ENCODE data around the gene PEX11G.

PEX11G gene

DNA sequence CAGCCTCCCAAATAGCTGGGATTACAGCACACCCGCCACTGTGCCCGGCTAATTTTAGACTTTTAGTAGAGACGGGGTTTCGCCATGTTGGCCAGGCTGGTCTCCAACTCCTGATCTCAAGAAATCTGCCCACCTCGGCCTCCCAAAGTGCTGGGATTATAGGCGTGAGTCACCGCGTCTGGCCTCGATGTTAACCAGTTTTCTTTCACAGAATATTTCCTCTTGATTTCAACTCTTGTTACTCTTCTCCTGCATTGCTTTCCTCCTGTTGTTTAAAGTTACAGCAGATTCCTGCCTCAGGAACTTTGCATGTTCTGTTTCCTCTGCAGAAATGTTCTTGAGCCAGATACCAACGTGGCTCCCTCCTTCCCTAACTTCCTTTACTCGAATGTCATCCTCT, 3.7 kb upstream of the PEX11G start:
- no peak for DNase-seq

DNA sequence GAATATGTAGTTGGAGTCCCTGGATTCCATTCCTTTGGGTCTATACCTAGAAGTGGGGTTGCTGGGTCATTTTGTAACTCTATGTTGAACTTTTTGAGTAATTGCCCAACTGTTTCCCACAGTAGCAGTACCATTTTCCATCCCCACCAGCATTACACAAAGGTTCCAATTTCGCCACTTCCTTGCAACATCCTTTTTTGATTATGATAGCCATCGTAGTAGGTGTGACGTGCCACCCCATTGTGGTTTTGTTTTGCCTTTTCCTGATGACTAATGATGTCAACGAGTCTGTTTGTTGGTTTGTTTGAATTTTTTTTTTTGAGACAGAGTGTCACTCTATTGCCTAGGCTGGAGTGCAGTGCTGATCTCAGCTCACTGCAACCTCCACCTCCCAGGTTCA, 3.3 kb upstream of the PEX11G start:
- peak; percentile 45 for DNase-seq

DNA sequence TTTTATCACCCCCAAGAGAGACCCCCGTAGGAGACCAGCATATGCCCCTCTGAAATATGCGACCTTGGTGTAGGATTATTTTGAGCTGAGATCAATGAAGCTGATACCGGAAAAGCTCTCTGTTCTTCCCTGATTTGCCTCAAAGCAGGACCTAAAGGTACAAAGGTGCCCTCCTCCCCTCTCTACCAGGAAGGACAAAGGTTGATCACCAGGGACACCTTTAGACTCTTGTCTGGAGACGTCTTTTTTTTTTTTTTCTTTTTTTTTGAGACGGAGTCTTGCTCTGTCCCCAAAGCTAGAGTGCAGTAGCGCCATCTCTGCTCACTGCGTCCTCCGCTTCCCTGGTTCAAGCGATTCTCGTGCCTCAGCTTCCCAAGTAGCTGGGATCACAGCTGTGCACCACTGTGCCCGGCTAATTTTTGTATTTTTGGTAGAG, 792 bp upstream of the PEX11G start:
- DNase-seq: no peak

DNA sequence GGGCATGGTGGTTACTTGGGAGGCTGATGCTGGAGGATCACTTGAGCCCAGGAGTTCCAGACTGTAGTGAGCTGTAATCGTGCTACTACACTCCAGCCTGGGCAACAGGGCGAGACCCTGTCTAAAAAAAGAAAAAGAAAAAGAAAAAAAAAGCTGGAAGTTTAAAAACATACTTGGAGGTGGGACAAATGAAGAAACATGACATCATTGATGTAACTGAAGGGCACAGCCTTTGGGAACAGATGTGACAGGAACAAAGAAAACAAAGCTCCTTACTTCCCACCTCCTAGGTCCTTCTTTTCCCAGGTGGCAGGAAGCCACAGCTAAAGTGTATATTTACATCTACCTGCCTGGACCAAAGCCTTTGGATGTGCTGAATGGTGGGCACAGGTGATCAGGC, 1.9 kb downstream of the PEX11G start:
- DNase-seq: no peak

DNA sequence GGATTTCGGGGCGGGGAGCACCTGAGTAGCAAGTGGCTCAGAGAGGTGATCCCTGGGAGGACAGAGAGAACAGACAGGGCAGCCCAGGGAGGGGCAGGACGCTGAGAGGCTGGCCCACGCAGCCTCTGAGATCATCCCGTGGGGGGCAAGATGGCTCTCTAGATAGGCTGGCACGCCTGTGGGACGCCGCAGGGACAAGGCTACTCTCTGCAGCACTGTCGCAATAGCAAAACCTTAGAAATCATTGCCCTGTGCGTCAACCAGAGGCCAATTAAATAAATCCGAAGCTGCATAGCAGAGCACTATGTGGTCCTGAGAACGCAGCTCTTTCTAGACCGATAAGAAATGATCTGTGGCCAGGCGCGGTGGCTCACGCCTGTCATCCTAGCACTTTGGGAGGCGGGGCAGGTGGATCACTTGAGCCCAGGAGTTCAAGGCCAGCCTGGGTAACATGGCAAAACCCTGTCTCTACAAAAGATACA, 5.1 kb downstream of the PEX11G start:
- DNase-seq: no peak

DNA sequence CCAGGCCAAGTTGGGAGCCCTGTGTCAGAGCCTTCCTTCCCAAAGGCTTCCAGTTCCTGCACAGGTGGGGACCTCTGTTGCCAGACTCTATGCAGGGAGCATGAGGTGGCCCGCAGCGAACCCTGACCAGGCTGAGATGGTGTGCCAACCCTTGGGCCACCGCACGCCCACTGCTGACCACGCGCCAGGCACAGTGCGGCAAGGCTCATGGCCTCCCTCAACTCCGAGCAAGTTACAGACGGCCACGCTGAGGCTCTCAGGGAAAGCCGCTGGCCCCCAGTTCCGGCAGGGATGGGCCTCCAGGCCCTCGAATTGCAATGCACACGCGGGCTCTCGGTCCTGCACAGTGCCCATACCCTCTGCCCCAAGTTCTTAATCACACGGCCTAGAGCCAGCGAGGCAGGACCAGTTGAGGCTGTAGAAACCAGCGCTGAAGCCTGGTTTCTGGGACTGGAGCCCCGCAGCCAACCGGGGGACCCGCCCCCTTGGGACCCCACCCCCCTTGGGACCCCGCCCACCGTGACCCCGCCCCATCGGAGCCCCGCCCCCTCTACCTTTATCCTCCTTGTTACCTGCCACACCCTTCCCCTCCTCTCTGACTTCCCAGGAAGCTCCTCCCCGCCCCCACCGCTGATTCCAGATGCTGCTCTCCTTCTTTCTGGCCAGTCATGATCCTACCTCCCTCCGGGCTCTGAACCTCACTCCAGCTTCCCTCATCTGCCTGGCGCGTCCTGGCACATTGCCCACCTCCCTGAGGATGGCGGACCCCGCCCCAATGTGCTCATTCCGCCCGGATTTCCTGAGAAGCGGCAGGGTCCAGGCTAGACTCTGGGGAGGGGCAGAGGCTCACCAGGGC, 6.0 kb downstream of the PEX11G start:
- no peak for DNase-seq

DNA sequence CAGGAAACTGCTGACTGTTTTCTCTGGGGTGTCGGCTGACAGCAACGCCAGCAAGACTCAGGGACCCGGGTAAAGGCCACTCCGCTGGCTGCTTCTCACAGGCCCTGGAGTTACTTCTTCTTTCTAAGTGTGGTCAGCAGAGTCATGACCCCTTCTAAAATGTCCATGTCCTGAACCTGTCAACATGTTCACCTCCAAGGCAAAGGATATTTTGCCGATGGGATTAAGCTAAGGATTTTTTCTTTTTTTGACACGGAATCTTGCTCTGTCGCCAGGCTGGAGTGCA, 7.9 kb downstream of the PEX11G start:
- no peak for DNase-seq

DNA sequence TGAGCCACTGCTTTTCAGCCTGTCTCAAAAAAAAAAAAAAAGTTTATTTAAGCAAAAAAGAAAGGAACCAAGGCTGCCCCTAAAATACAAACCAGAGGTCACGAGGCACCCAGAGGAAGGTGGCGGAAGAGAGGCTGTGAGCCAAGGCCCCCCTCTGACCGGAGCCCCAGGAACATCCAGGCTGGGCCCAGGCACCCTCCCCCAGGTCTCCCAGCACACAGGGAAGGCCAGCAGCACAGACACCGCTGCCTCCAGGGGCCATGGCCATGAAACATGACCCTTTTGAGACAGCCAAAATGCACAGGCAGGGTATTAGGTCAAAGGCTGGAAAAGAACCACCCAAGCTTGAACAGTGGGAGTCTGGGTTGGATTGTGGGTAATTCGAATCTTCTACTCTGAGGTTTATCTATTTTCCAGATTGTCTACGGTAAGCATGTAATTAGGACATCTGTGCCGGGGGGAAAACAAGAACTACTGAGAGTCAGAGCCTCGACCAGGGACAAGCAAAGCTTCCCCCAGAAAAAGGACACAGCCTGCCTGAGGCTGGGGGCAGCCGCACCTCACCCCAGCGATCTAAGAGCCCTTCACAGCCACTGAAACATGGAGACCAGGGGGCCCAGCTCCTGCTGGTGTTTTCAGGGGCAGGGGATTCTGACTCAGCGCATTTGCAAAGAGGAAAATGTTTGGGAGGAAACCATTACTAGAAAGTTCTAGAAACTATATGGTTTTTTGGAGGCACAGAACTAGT, 8.4 kb downstream of the PEX11G start:
- DNase-seq: no peak

DNA sequence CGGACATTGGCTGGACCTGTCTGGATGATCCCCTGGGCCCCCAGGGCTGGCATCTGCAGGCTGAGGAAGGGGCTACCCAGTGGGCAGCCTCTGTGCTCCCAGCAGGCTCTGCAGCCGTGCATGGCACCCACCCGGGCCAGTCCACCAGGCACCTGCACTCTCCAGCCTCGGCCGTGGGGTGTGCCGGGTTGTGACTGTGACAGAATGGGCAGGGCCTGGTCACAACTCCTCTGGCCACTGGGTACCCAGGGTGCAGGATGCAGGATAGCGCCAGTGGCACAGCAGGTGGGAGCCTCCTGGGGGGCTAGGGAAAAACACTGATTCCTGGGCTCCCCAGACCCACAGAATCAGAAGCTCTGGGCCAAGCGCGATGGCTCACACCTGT, 10.0 kb downstream of the PEX11G start:
- no peak for DNase-seq

DNA sequence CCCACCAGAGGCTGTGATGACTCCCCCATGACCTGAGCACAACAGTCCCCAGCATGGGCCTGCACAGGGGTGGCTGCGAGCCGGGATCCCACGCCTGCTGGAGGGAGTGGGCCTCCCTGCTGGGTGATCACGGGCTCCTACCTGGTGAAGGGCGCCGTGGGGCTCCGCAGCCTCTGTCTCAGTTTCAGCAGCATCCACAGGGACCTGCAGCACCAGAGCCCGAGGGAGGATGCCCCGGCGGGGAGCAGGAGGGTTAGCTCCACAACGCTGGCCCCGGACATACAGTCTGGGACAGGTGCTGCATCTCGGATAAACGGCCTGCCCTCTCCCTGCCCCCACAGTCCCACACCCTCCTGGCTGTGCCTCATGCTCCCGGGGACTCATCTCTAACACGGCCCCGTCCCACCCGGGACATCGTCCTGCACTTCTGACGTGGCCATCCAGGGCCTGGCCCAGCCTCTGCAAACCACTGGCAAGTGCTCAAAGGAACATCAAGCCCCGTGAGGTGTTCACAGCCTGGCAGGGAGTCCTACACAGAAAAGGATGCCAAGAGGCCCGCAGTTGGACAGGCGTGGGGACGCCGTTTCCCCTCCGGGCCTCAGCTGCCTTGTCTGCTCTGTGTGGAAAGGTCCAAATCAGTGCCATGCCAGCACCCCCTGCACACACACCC, 10.5 kb downstream of the PEX11G start:
- DNase-seq: no peak

DNA sequence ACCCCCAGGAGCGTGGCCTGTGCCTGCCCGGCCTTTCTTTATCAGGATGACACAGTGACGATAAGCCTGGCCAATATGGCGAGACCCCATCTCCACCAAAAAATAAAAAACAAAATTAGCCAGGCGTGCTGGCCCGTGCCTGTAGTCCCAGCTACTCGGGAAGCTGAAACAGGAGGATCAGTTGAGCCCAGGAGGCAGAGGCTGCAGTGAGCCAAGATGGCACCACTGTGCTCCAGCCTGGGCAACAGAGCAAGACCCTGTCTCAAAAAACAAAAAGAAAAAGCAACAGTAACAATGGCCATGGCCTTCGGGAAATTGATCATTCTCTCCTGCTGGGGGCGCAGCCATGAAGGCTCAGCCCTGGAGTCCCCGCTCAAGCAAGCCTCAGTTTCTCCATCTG, 11.1 kb downstream of the PEX11G start:
- DNase-seq: no peak

DNA sequence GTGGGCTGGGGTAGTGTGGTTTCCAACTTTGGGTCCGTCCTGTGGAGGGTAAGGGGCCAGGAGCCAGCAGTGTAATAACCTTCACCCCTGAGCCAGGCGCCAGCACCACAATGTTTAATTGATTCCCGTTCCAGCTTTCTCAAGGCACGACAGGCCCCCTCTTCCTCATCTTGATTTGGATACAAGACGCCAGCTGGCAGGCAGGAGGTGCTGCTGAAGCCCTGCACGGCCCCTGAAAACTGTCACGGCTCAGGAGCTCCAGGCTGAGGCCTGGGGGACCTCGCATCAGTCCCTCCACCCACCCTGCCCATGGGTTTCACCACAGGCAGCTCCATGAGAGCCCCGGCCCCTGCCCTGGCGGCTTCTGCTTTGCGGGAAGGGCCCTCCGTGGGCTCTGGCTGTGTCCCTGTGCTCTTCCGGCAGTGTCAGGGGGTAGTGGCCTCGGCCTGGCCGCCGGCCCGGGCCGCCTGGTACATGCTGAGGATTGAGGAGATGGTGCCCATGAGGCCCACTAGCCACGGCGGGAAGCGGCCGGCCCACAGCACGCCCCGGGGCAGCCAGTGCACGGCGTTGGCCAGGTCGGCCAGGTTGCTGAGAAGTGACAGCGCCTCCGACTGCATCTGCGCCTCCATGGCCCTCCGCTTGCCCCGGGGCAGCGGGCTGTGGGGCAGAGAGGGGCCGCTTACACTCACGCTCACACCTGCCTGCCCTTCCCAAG, 11.9 kb downstream of the PEX11G start:
- no peak for DNase-seq

DNA sequence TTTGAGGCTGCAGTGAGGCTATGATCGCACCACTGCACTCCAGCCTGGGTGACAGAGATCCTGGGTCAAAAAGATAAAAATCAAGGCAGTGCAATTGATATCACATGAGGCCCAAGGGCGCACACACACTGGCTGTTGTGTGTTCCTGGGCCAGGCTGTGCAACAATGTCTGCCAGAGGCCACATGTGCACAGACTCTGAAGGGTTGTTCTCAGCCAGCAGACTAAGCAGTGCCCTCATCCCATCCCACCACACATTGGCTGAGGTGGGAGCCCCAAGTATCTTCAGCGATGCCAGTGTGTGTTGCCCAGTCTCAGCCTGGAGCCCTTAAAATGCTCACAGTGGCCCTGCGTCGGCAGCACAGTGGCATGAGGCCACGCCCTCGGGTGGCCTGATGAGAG, 12.6 kb downstream of the PEX11G start:
- DNase-seq: no peak

DNA sequence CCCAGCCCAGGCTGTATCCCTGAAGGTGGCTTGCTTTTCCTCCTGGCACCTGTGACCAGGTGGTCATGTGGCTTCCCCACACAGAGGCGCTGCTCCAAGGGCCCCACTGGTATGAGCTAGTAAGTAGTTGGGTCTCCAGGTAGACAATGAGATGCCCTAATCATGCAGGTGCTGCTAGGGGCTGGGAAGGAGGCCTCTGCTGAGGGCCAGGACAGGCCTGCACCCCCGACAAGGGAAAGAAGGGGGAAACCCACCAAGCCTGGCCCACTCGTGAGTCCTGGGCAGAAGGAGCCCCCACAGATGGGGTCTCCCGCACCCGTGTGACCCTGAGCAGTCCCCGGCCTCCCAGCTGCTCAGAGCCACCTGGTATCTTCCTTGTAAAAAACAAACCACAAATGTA, 13.2 kb downstream of the PEX11G start:
- DNase-seq: no peak

DNA sequence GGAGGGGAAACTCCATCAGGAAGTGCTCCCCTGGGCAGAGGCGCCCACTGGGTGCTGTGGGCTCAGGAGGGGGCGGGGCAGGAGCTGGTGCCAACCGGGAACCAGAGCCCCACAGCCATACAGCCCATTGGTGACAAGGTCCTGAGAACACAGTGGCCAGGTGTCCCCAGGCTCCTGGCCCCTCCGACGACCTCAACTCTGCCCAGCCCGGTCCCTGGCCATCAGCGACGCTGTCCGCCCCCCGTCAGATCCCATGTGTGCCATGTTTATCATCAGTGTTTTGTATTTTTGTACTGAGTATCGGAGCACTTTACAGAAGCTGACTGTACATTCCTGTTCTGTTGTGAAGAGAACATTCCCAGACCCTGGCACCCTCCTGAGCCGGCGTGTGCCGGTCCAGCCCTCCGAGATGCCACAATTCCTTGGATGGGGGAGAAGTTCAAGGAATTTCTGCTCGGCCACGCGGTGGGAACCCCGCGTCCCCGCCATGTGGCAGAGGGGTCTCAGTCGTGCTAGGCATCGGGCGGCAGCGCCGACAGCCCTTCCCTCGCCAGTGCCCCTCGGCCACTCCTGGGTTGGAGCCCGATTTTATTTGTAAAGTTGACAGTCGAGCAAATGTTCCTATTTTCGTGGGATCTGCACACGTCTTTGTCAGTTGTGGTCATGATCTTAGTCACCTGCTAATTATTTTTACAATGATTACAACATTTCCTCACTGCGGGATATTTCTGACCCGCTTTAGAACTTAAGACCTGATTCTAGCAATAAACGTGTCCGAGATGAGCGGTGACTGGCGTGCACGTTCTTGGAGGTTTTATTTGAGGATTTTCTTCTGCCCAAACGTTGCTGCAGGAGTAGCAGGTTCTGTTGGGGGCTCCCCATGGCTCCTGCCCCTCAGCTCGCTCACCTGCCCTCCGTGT, 16.9 kb downstream of the PEX11G start:
- no peak for DNase-seq

DNA sequence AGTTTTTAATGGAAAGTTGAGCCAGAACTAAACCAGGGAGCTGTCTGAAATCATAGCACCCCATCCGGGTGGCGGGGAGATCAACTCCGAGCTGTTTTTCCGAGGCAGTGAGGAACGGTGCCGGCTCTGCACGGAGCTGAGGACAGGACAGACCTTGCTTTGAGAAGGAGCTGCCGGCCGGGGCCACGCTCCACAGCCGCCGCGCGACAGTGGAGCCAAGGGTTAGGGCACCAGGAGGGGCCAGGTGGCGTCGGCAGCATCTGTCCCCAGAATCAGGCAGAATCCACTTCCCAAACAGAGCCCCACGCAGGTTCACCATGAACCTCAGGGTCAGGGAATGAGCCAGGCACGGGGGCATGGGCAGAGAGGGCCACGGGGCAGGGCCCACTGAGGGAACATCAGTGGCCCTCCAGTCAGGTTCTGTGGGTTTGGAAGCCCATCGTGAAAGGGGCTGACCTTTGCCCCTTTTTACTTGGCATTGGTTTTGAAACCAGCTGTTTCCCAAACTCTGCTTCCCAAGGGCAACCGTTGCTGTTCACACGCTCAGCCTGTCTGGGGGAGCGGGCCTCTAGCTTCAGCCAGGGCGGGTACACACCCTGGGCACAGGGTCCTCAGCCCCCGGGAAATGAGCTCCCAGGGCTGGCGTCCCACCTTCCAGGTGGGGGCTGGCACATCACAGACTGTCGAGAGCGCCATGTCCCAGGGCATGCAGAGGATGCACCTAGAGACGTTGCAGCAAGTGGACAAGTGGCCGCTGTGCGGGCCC, 18.1 kb downstream of the PEX11G start:
- no peak for DNase-seq

DNA sequence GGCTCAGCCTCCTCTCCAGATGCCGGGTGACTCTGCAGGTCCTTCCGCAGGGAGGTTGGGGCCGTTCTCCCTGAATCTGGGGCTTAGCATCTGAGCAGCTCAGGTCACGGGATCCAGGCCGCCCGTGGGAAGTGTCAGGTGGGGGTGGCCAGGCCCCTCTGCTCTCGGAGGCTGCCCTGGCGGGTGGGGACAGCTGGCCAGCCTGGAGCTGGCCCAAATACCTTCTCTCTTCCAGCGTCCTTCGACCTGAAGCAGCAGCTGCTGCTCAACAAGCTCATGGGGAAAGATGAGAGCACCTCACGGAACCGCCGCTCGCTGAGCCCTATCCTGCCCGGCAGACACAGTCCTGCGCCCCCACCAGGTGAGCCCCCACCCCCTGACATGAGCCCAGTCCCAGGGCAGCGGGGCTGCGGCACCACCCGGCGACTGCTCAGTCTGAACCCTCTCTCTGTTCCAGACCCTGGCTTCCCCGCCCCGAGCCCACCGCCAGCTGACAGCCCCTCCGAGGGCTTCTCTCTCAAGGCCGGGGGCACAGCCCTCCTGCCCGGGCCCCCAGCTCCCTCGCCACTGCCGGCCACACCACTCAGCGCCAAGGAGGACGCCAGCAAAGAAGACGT, 19.1 kb downstream of the PEX11G start:
- no peak for DNase-seq

DNA sequence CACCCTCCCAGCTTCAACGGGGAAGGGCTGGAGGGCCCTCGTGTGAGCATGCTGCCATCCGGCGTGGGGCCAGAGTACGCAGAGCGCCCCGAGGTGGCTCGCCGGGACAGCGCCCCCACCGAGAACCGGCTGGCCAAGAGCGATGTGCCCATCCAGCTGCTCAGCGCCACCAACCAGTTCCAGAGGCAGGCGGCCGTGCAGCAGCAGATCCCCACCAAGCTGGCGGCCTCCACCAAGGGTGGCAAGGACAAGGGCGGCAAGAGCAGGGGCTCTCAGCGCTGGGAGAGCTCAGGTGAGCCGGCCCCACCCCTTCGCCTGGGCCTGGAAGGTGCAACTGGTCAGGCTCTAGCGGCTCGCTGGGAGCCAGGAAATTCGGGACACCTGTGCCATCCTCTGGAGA, 20.0 kb downstream of the PEX11G start:
- no peak for DNase-seq

DNA sequence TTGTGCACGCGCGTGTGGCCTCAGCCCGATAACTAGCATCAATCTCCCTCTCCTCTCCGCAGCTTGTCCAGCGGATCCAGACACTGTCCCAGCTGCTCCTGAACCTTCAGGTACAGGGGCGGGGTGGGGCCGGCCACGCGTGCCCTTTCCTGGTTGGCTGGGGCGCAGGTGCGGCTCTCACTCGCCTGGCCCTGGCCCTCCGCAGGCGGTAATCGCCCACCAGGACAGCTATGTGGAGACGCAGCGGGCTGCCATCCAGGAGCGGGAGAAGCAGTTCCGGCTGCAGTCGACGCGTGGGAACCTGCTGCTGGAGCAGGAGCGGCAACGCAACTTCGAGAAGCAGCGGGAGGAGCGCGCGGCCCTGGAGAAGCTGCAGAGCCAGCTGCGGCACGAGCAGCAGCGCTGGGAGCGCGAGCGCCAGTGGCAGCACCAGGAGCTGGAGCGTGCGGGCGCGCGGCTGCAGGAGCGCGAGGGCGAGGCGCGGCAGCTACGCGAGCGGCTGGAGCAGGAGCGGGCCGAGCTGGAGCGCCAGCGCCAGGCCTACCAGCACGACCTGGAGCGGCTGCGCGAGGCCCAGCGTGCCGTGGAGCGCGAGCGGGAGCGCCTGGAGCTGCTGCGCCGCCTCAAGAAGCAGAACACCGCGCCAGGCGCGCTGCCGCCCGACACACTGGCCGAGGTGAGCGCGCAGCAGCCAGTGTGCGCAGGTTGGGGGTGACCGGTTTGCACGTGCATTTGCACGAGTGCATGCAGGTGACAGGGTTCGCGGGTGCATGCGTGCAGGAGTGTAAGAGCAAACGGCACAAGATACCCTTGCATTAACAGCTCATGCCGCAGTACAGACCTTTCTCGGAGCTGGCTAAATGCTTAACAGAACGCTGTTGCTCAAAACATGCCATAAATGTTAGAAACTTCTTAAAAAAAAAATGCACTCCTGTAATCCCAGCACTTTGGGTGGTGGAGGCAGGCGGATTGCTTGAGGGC, 21.5 kb downstream of the PEX11G start:
- no peak for DNase-seq

DNA sequence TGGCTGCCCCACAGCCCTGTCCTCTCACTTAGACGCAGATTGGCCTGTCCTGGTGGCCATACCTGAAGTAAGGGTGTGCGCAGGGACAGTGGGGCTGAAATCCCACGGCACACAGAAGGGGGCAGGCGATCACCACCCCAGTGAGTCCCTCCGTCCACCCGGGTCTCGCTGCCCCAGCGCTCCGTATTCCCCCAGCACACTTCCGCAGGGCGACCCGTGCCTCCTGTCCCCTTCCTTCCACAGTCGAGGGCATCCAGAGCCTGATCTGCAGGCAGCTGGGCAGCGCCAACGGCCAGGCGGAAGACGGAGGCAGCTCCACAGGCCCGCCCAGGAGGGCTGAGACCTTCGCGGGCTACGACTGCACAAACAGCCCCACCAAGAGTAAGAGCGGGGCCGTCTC, 25.3 kb downstream of the PEX11G start:
- no peak for DNase-seq

Measured in fibroblast of skin of right quadriceps (primary cell).